Measurements from ENCODE around the gene ASB15.
"Not testable (repeated sequence)": the region's sequence is repeated elsewhere in the genome, so short reads cannot be mapped to it uniquely, and the experiment has no call there.

The ASB15 gene
- 0 reads per million in 2 experiments for total RNA-seq

- no peak for DNase-seq (ENCODE audit: low read depth)
Measured at GRCh38 chr7:123601530-123601929, at the start of gene ASB15. Gene ASB15, plus strand, starts transcription at chr7:123601821. Its CDS starts 12,682 bp downstream, at chr7:123614503.

GRCh38 chr7:123552134-123552533 lies 49.5 kb upstream of the ASB15 start:
- not testable (repeated sequence) for DNase-seq (ENCODE audit: low read depth)

- DNase-seq (ENCODE audit: low read depth), result no peak
Measured at GRCh38 chr7:123552641-123553040, 49.0 kb upstream of the ASB15 start.

GRCh38 chr7:123553159-123553558 lies 48.5 kb upstream of the ASB15 start:
- DNase-seq (ENCODE audit: low read depth), result no peak

- no peak for DNase-seq (ENCODE audit: low read depth)
Measured at GRCh38 chr7:123555484-123555883, 46.1 kb upstream of the ASB15 start.

- no peak for DNase-seq (ENCODE audit: low read depth)
Measured at GRCh38 chr7:123557016-123557397, 44.6 kb upstream of the ASB15 start.

GRCh38 chr7:123557398-123558288 lies 44.0 kb upstream of the ASB15 start, which contains the start of gene NDUFA5:
Gene NDUFA5, minus strand, starts transcription at chr7:123557818. Its CDS starts 23 bp downstream, at chr7:123557795.
- peak; percentile 97 for DNase-seq (ENCODE audit: low read depth)

GRCh38 chr7:123558289-123558874 lies 43.2 kb upstream of the ASB15 start:
- no peak for DNase-seq (ENCODE audit: low read depth)

GRCh38 chr7:123562121-123562520 lies 39.5 kb upstream of the ASB15 start:
- no peak for DNase-seq (ENCODE audit: low read depth)

GRCh38 chr7:123569352-123570010 lies 32.1 kb upstream of the ASB15 start:
- DNase-seq (ENCODE audit: low read depth), result no peak

GRCh38 chr7:123570390-123571182 lies 31.0 kb upstream of the ASB15 start:
- no peak for DNase-seq (ENCODE audit: low read depth)

- no peak for DNase-seq (ENCODE audit: low read depth)
Measured at GRCh38 chr7:123571187-123571586, 30.4 kb upstream of the ASB15 start.

GRCh38 chr7:123571684-123572083 lies 29.9 kb upstream of the ASB15 start:
- DNase-seq (ENCODE audit: low read depth), result no peak

- no peak for DNase-seq (ENCODE audit: low read depth)
Measured at GRCh38 chr7:123573341-123573740, 28.3 kb upstream of the ASB15 start.

- DNase-seq (ENCODE audit: low read depth), result no peak
Measured at GRCh38 chr7:123573896-123574467, 27.6 kb upstream of the ASB15 start.

- no peak for DNase-seq (ENCODE audit: low read depth)
Measured at GRCh38 chr7:123579416-123579815, 22.2 kb upstream of the ASB15 start.

GRCh38 chr7:123580406-123581161 lies 21.0 kb upstream of the ASB15 start:
- DNase-seq (ENCODE audit: low read depth), result no peak

GRCh38 chr7:123581162-123581459 lies 20.5 kb upstream of the ASB15 start:
- no peak for DNase-seq (ENCODE audit: low read depth)

- DNase-seq (ENCODE audit: low read depth), result no peak
Measured at GRCh38 chr7:123583821-123584220, 17.8 kb upstream of the ASB15 start.

- no peak for DNase-seq (ENCODE audit: low read depth)
Measured at GRCh38 chr7:123588376-123588775, 13.2 kb upstream of the ASB15 start.

GRCh38 chr7:123594813-123595241 lies 6.8 kb upstream of the ASB15 start:
- DNase-seq (ENCODE audit: low read depth), result no peak
